NOMO-1 treated with dmso at 0.1 percent for 144 hours (cell line): ENCODE data around the gene EFEMP2.
A peak's percentile ranks its signal among the peaks of the same experiment; 100 is the strongest.
"Not testable (repeated sequence)": the region's sequence is repeated elsewhere in the genome, so short reads cannot be mapped to it uniquely, and the experiment has no call there.

Experiments used
- DNase-seq: peaks from one replicate; lab custom pipeline; 2025; ENCODE audit not compliant: unreplicated experiment; lab: John Stamatoyannopoulos, UW

The EFEMP2 gene

DNA sequence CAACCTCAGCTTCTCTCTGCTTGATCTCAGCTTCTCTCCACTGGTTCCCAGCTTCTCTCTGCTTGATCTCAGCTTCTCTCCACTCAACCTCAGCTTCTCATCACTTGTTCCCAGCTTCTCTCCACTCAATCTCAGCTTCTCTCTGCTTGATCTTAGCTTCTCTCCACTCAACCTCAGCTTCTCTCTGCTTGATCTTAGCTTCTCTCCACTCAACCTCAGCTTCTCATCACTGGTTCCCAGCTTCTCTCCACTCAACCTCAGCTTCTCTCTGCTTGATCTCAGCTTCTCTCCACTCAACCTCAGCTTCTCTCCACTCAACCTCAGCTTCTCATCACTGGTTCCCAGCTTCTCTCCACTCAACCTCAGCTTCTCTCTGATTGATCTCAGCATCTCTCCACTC lies 40.4 kb downstream of the EFEMP2 start:
- not testable (repeated sequence) for DNase-seq

GRCh38 chr11:65829459-65829858 lies 43.1 kb downstream of the EFEMP2 start:
- no peak for DNase-seq

DNA sequence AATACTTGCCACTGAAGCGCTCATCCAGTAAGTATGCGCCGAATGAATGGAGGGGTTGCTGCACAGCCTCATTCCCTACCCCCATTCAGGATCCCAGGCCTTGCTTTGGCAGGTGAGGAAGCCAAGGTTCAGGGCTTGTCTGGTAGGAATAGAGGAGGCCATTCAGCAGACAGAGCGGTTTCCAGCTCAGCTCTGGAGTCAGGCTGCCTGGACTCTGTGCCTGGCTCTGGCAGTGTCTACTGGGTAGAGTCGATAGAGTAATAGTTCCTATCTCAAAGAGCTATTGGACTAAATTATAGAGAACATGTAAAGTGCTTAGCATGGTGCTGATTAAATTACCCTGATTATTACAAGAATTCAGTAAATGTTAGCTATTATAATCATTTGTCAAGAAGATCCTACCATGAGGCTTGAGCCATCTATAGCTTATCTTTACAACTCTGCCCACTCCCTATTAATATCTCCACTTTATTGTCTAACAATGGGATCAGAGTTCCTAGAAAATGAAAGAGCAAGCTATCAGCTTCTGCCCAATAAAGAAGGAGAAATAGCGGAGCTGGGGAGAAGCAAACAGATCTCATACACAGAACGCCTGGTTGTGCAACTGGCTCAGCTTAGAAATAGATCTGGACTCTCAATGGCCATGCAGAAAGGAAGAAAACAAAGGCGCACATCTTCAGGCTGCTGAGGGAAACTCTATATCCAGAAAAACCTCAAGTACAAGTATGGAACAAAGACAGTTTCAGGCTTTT lies 45.4 kb downstream of the EFEMP2 start:
- no peak for DNase-seq

- no peak for DNase-seq
These were observed 49.6 kb downstream of the EFEMP2 start for GRCh38 chr11:65822776-65823528.

DNA sequence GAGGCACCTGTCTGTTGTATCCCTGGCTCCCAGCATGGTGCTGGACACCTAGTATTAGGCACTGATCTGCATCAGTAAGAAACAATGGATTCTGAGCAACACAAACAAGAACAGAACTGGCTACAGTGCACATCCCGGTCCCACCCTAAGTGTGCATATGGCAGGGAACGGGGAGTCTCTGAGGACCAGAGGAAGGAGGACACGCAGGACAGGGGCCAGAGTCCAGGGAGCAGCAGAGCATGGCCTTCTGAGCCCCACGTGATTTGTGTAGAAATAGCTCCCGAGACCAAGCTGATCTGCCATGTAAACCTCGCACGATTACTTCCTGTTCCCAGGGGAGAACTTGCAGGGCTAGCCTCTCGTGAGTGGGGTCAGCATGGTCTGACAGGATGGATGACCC lies 51.5 kb downstream of the EFEMP2 start:
- DNase-seq = no peak

- peak; percentile 86 for DNase-seq
These were observed 54.5 kb downstream of the EFEMP2 start for GRCh38 chr11:65817835-65818680.

- no peak for DNase-seq
These were observed 55.2 kb downstream of the EFEMP2 start for GRCh38 chr11:65817312-65817834.

DNA sequence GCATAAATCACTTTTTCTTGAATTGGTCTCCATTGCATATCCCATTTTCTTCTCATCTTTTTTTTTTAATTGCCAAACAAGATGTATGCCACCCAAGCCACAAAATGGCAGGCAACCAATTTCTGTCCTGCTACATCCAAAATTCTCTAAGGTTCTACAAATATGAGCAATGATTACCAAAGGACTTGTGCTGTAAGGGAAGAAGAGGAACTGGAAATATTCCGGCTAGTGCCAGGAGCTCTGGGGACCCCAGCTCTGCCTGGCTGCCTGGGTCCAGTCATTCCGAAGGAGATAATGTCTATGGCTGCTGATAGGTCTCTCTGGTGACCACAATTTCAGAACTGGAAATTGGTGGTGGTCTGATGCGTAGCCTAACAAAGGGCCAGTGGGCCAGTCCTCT lies 55.9 kb downstream of the EFEMP2 start:
- DNase-seq = no peak
